KMS-11 (cell line): Measurements from ENCODE around the gene NCCRP1.

Experiments
- H2AFZ ChIP-seq: fragments of 200-600 bp; sonication (generic); 2 replicates; pipeline ENCODE4 v1.6.1; 2016; ENCODE audit warnings: antibody characterized with exemption, mixed run types, low read depth
- H3K27ac ChIP-seq: fragments of 200-600 bp; sonication (generic); 2 replicates; pipeline ENCODE4 v1.6.1; 2016; ENCODE audit warnings: mild to moderate bottlenecking, mixed run types
- H3K27me3 ChIP-seq: fragments of 200-600 bp; sonication (generic); 2 replicates; pipeline ENCODE4 v1.6.1; 2017; ENCODE audit warnings: mild to moderate bottlenecking, low read depth, mixed run types, moderate library complexity; ENCODE audit not compliant: insufficient read depth
- H3K36me3 ChIP-seq: fragments of 200-600 bp; sonication (generic); 2 replicates; pipeline ENCODE4 v1.6.1; 2017; ENCODE audit warnings: mild to moderate bottlenecking, mixed run types; ENCODE audit not compliant: insufficient read depth
- H3K4me1 ChIP-seq: fragments of 200-600 bp; sonication (generic); 2 replicates; pipeline ENCODE4 v1.6.1; 2016; ENCODE audit warnings: mild to moderate bottlenecking, low read depth, mixed run types; ENCODE audit not compliant: poor library complexity, severe bottlenecking
- H3K4me2 ChIP-seq: fragments of 200-600 bp; sonication (generic); 2 replicates; pipeline ENCODE4 v1.7.0; 2016; ENCODE audit warnings: mild to moderate bottlenecking, mixed run types
- H3K4me3 ChIP-seq: fragments of 200-600 bp; sonication (generic); IDR thresholded peaks from 2 replicates; pipeline ENCODE4 v1.6.1; 2017; ENCODE audit warnings: low read depth, low read length, mixed read lengths; ENCODE audit not compliant: insufficient read depth
- H3K79me2 ChIP-seq: fragments of 200-600 bp; sonication (generic); 2 replicates; pipeline ENCODE4 v1.6.1; 2016; ENCODE audit warnings: low read depth, mixed run types; ENCODE audit not compliant: insufficient read depth
- H3K9ac ChIP-seq: fragments of 200-600 bp; sonication (generic); 2 replicates; pipeline ENCODE4 v1.6.1; 2016; ENCODE audit warnings: mild to moderate bottlenecking, mixed run types
- H4K20me1 ChIP-seq: fragments of 200-600 bp; sonication (generic); 2 replicates; pipeline ENCODE4 v1.6.1; 2016; ENCODE audit warnings: mild to moderate bottlenecking, mixed run types; ENCODE audit not compliant: insufficient read depth
- CTCF ChIP-seq: fragments of 200-600 bp; sonication (generic); conservative IDR thresholded peaks from 2 replicates; pipeline ENCODE4 v1.6.1; 2017; ENCODE audit warnings: low read depth, mild to moderate bottlenecking, antibody characterized with exemption, low read length, moderate library complexity, mixed read lengths

Gene NCCRP1

DNA sequence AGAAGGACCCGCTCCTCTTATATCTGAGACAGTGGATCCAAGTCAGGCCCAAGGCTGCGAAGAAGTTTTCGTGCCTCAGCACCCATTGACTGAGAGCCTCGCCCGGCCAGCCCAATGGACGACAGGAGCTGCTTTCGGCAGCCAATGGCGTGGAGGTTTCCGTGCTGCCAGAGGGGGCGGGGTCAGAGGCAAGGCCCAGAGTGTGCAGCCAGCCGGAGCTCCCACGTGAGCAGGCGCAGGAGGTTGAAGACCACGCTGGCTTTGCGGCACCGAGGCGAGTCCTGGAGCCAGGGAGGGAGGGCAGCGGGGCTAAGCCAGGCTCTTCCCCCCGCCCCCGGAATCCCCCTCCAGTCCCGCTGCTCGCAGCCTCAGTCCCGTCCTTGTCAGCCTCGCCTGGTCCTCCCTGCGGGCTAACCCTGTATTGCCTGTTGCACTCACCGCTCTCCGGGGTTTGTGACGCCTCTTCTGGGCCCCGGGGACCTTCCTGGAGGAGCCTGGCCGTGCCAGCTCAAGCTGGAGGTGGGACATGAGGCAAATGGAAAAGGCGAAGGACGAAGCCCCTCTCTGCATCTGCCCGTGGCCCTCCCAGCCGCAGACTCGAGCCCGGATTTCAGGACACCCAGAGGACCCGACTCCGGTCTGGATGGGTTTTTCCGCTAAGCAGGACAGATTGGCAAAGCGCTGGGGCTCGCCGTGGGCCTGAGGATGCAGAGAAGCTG, 50.3 kb downstream of the NCCRP1 start:
- TF ChIP-seq CTCF = no peak
- H3K4me3 ChIP-seq = no peak overlapping the region
- H2AFZ ChIP-seq = no peak overlapping the region

GRCh38 chr19:39247701-39248664, 51.2 kb downstream of the NCCRP1 start:
- no peak overlapping the region for H2AFZ ChIP-seq
- no peak overlapping the region for H3K4me2 ChIP-seq
- H3K27me3 ChIP-seq = no peaks in the 10 kb centered on the region; the same call in 1 of the 2 replicates
- no peaks in the 10 kb centered on the region for H4K20me1 ChIP-seq
- H3K4me1 ChIP-seq = no peaks in the 10 kb centered on the region
- H3K4me3 ChIP-seq = no peak overlapping the region
- no peak overlapping the region for H3K27ac ChIP-seq
- TF ChIP-seq CTCF = no peak
- H3K9ac ChIP-seq = no peak overlapping the region
- H3K79me2 ChIP-seq = no peaks in the 10 kb centered on the region
- H3K36me3 ChIP-seq = no peaks in the 10 kb centered on the region

More for the DNA sequence above, 50.3 kb downstream of the NCCRP1 start:
- H3K4me2 ChIP-seq = no peak overlapping the region
- no peaks in the 10 kb centered on the region for H3K79me2 ChIP-seq
- no peaks in the 10 kb centered on the region for H3K4me1 ChIP-seq
- H3K27ac ChIP-seq = no peak overlapping the region
- H4K20me1 ChIP-seq = no peaks in the 10 kb centered on the region
- no peaks in the 10 kb centered on the region for H3K36me3 ChIP-seq
- H3K9ac ChIP-seq = no peak overlapping the region
- H3K27me3 ChIP-seq = no peaks in the 10 kb centered on the region; the same call in 1 of the 2 replicates

DNA sequence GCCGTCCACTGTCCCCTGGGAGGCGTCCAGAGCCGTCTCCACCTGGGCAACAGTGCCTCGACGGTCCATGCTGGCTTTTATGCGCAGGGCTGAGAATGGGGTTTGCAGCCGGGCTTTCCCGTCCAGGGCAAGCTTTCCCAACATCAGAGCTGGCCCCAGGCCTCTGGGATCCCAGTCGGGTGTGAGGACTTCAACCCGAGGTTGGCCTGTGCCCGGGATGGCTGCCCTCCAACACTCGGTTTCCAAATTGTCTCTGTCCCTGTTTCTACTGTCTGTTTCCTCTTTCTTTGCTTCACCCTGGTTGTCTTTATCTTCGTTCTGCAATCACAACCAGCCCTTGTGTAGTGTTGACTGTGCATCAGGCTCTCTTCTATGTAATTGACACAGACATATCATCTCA, 52.0 kb downstream of the NCCRP1 start, which contains the start of gene IFNL4:
TSS of gene IFNL4 (minus strand) at position 51 of the 400 bp plus-strand sequence.
- no peak within 1 kb of the TSS for H3K4me3 ChIP-seq

GRCh38 chr19:39251081-39251480, 54.3 kb downstream of the NCCRP1 start:
- Histone ChIP-seq H3K27ac (no peak overlapping the region), H3K9ac (no peak overlapping the region), H3K79me2 (no peaks in the 10 kb centered on the region), H4K20me1 (no peaks in the 10 kb centered on the region), H3K27me3 (no peaks in the 10 kb centered on the region; the same call in 1 of the 2 replicates), H3K36me3 (no peaks in the 10 kb centered on the region), H3K4me2 (no peak overlapping the region), H2AFZ (no peak overlapping the region), H3K4me1 (no peaks in the 10 kb centered on the region), H3K4me3 (no peak overlapping the region)
- no peak for TF ChIP-seq CTCF

More for the DNA sequence above, 52.0 kb downstream of the NCCRP1 start, which contains the start of gene IFNL4:
- H3K4me1 ChIP-seq = no peaks in the 10 kb centered on the region
- H3K36me3 ChIP-seq = no peaks in the 10 kb centered on the region
- no peaks in the 10 kb centered on the region; the same call in 1 of the 2 replicates for H3K27me3 ChIP-seq
- no peaks in the 10 kb centered on the region for H4K20me1 ChIP-seq
- no peaks in the 10 kb centered on the region for H3K79me2 ChIP-seq
- no peak for TF ChIP-seq CTCF
- H3K27ac ChIP-seq = no peak within 1 kb of the TSS
- no peak within 1 kb of the TSS for H3K9ac ChIP-seq
- no peak within 1 kb of the TSS for H3K4me2 ChIP-seq
- no peak within 1 kb of the TSS for H2AFZ ChIP-seq
